Mammary epithelial cell (primary cell): Measurements from ENCODE around the gene DGLUCY.
"Not testable (repeated sequence)": the region's sequence is repeated elsewhere in the genome, so short reads cannot be mapped to it uniquely, and the experiment has no call there.

Source experiments
- EZH2 ChIP-seq: IDR thresholded peaks from 2 replicates; pipeline ENCODE4 v1.6.1; 2012; ENCODE audit warnings: low read length, inconsistent platforms, borderline replicate concordance
- TF ChIP-seq, protein P1 (sequence below), 2 donors: IDR thresholded peaks in 1 of 2; conservative IDR thresholded peaks in 1 of 2; 2 replicates each; pipeline ENCODE4 v1.5.1; 2011 to 2012; ENCODE audit warnings: inconsistent platforms in 2 of 2, low read length in 2 of 2, mild to moderate bottlenecking in 2 of 2, control low read depth in 1 of 2, low read depth in 1 of 2; ENCODE audit not compliant: insufficient read depth in 1 of 2; ENCODE audit errors: extremely low read depth in 1 of 2

GRCh38 chr14:91156877-91157276, 43.0 kb downstream of the DGLUCY start:
- TF ChIP-seq, protein P1, sequence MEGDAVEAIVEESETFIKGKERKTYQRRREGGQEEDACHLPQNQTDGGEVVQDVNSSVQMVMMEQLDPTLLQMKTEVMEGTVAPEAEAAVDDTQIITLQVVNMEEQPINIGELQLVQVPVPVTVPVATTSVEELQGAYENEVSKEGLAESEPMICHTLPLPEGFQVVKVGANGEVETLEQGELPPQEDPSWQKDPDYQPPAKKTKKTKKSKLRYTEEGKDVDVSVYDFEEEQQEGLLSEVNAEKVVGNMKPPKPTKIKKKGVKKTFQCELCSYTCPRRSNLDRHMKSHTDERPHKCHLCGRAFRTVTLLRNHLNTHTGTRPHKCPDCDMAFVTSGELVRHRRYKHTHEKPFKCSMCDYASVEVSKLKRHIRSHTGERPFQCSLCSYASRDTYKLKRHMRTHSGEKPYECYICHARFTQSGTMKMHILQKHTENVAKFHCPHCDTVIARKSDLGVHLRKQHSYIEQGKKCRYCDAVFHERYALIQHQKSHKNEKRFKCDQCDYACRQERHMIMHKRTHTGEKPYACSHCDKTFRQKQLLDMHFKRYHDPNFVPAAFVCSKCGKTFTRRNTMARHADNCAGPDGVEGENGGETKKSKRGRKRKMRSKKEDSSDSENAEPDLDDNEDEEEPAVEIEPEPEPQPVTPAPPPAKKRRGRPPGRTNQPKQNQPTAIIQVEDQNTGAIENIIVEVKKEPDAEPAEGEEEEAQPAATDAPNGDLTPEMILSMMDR (conservative IDR thresholded peaks at IDR 0.05 in 1 of 2, IDR thresholded peaks at IDR 0.05 in 1 of 2; ENCODE audit: extremely low read depth in 1 of 2, insufficient read depth in 1 of 2, low read depth in 1 of 2, low read length in 2 of 2): not testable (repeated sequence)
- TF ChIP-seq EZH2: not testable (repeated sequence)
